ENCODE measurements around the gene CTNNA3.

Gene CTNNA3

GRCh38 chr10:67327626-67328535 lies 368.1 kb downstream of the CTNNA3 start:
- no peak for DNase-seq
- Histone ChIP-seq H3K36me3 (ENCODE audit: control insufficient read depth, insufficient read depth, low read length) (no peaks in the 10 kb centered on the region), H3K4me3 (ENCODE audit: insufficient read depth, low read depth, low read length, poor library complexity, severe bottlenecking) (no peak overlapping the region), H3K27ac (ENCODE audit: insufficient read depth, low read length, poor library complexity, severe bottlenecking) (no peak overlapping the region), H3K4me1 (ENCODE audit: control insufficient read depth, insufficient read depth, low read length, poor library complexity, severe bottlenecking) (no peaks in the 10 kb centered on the region), H3K9me3 (ENCODE audit: control insufficient read depth, low read length) (peaks cover 3% of the 10 kb centered on the region), H3K27me3 (replicated peaks; ENCODE audit: control insufficient read depth, insufficient read depth, low read length, poor library complexity, severe bottlenecking) (no peaks in the 10 kb centered on the region)

GRCh38 chr10:67319976-67320375 lies 376.0 kb downstream of the CTNNA3 start:
- no peak for DNase-seq
- no peaks in the 10 kb centered on the region for H3K36me3 ChIP-seq (ENCODE audit: control insufficient read depth, insufficient read depth, low read length)
- no peaks in the 10 kb centered on the region for H3K4me1 ChIP-seq (ENCODE audit: control insufficient read depth, insufficient read depth, low read length, poor library complexity, severe bottlenecking)
- no peak overlapping the region for H3K27ac ChIP-seq (ENCODE audit: insufficient read depth, low read length, poor library complexity, severe bottlenecking)
- no peaks in the 10 kb centered on the region for H3K9me3 ChIP-seq (ENCODE audit: control insufficient read depth, low read length)
- no peak overlapping the region for H3K4me3 ChIP-seq (ENCODE audit: insufficient read depth, low read depth, low read length, poor library complexity, severe bottlenecking)
- H3K27me3 ChIP-seq (replicated peaks; ENCODE audit: control insufficient read depth, insufficient read depth, low read length, poor library complexity, severe bottlenecking): no peaks in the 10 kb centered on the region

- no peaks in the 10 kb centered on the region for H3K36me3 ChIP-seq (ENCODE audit: control insufficient read depth, insufficient read depth, low read length)
- no peak overlapping the region for H3K4me3 ChIP-seq (ENCODE audit: insufficient read depth, low read depth, low read length, poor library complexity, severe bottlenecking)
Measured at GRCh38 chr10:67308912-67309311, 387.1 kb downstream of the CTNNA3 start.

GRCh38 chr10:67306588-67307205 lies 389.3 kb downstream of the CTNNA3 start:
- H3K4me1 ChIP-seq (ENCODE audit: control insufficient read depth, insufficient read depth, low read length, poor library complexity, severe bottlenecking): no peaks in the 10 kb centered on the region
- H3K4me3 ChIP-seq (ENCODE audit: insufficient read depth, low read depth, low read length, poor library complexity, severe bottlenecking): no peak overlapping the region
- DNase-seq: no peak
- H3K27me3 ChIP-seq (replicated peaks; ENCODE audit: control insufficient read depth, insufficient read depth, low read length, poor library complexity, severe bottlenecking): no peaks in the 10 kb centered on the region
- no peak overlapping the region for H3K27ac ChIP-seq (ENCODE audit: insufficient read depth, low read length, poor library complexity, severe bottlenecking)
- H3K36me3 ChIP-seq (ENCODE audit: control insufficient read depth, insufficient read depth, low read length): no peaks in the 10 kb centered on the region
- H3K9me3 ChIP-seq (ENCODE audit: control insufficient read depth, low read length): no peaks in the 10 kb centered on the region

More at GRCh38 chr10:67308912-67309311, 387.1 kb downstream of the CTNNA3 start:
- Histone ChIP-seq H3K27ac (ENCODE audit: insufficient read depth, low read length, poor library complexity, severe bottlenecking) (no peak overlapping the region), H3K27me3 (replicated peaks; ENCODE audit: control insufficient read depth, insufficient read depth, low read length, poor library complexity, severe bottlenecking) (no peaks in the 10 kb centered on the region), H3K9me3 (ENCODE audit: control insufficient read depth, low read length) (no peaks in the 10 kb centered on the region), H3K4me1 (ENCODE audit: control insufficient read depth, insufficient read depth, low read length, poor library complexity, severe bottlenecking) (no peaks in the 10 kb centered on the region)
- DNase-seq: no peak

GRCh38 chr10:67302701-67303100 lies 393.3 kb downstream of the CTNNA3 start:
- Histone ChIP-seq H3K36me3 (ENCODE audit: control insufficient read depth, insufficient read depth, low read length) (no peaks in the 10 kb centered on the region), H3K27me3 (replicated peaks; ENCODE audit: control insufficient read depth, insufficient read depth, low read length, poor library complexity, severe bottlenecking) (no peaks in the 10 kb centered on the region), H3K27ac (ENCODE audit: insufficient read depth, low read length, poor library complexity, severe bottlenecking) (no peak overlapping the region), H3K4me1 (ENCODE audit: control insufficient read depth, insufficient read depth, low read length, poor library complexity, severe bottlenecking) (no peaks in the 10 kb centered on the region), H3K9me3 (ENCODE audit: control insufficient read depth, low read length) (no peaks in the 10 kb centered on the region), H3K4me3 (ENCODE audit: insufficient read depth, low read depth, low read length, poor library complexity, severe bottlenecking) (no peak overlapping the region)
- DNase-seq: no peak

- no peaks in the 10 kb centered on the region for H3K36me3 ChIP-seq (ENCODE audit: control insufficient read depth, insufficient read depth, low read length)
- no peaks in the 10 kb centered on the region for H3K4me1 ChIP-seq (ENCODE audit: control insufficient read depth, insufficient read depth, low read length, poor library complexity, severe bottlenecking)
- H3K9me3 ChIP-seq (ENCODE audit: control insufficient read depth, low read length): no peaks in the 10 kb centered on the region
- H3K27me3 ChIP-seq (replicated peaks; ENCODE audit: control insufficient read depth, insufficient read depth, low read length, poor library complexity, severe bottlenecking): no peaks in the 10 kb centered on the region
- no peak overlapping the region for H3K27ac ChIP-seq (ENCODE audit: insufficient read depth, low read length, poor library complexity, severe bottlenecking)
- no peak for DNase-seq
- no peak overlapping the region for H3K4me3 ChIP-seq (ENCODE audit: insufficient read depth, low read depth, low read length, poor library complexity, severe bottlenecking)
Measured at GRCh38 chr10:67299761-67300160, 396.2 kb downstream of the CTNNA3 start.

GRCh38 chr10:67297637-67298181 lies 398.3 kb downstream of the CTNNA3 start:
- H3K4me3 ChIP-seq (ENCODE audit: insufficient read depth, low read depth, low read length, poor library complexity, severe bottlenecking): no peak overlapping the region
- no peaks in the 10 kb centered on the region for H3K36me3 ChIP-seq (ENCODE audit: control insufficient read depth, insufficient read depth, low read length)
- no peak for DNase-seq

GRCh38 chr10:67296926-67297325 lies 399.1 kb downstream of the CTNNA3 start:
- no peaks in the 10 kb centered on the region for H3K4me1 ChIP-seq (ENCODE audit: control insufficient read depth, insufficient read depth, low read length, poor library complexity, severe bottlenecking)
- DNase-seq: no peak
- no peaks in the 10 kb centered on the region for H3K9me3 ChIP-seq (ENCODE audit: control insufficient read depth, low read length)
- H3K4me3 ChIP-seq (ENCODE audit: insufficient read depth, low read depth, low read length, poor library complexity, severe bottlenecking): no peak overlapping the region
- no peaks in the 10 kb centered on the region for H3K36me3 ChIP-seq (ENCODE audit: control insufficient read depth, insufficient read depth, low read length)
- no peaks in the 10 kb centered on the region for H3K27me3 ChIP-seq (replicated peaks; ENCODE audit: control insufficient read depth, insufficient read depth, low read length, poor library complexity, severe bottlenecking)
- H3K27ac ChIP-seq (ENCODE audit: insufficient read depth, low read length, poor library complexity, severe bottlenecking): no peak overlapping the region

More at GRCh38 chr10:67297637-67298181, 398.3 kb downstream of the CTNNA3 start:
- Histone ChIP-seq H3K4me1 (ENCODE audit: control insufficient read depth, insufficient read depth, low read length, poor library complexity, severe bottlenecking) (no peaks in the 10 kb centered on the region), H3K27ac (ENCODE audit: insufficient read depth, low read length, poor library complexity, severe bottlenecking) (no peak overlapping the region), H3K27me3 (replicated peaks; ENCODE audit: control insufficient read depth, insufficient read depth, low read length, poor library complexity, severe bottlenecking) (no peaks in the 10 kb centered on the region), H3K9me3 (ENCODE audit: control insufficient read depth, low read length) (no peaks in the 10 kb centered on the region)

- H3K4me3 ChIP-seq (ENCODE audit: insufficient read depth, low read depth, low read length, poor library complexity, severe bottlenecking): no peak overlapping the region
- H3K4me1 ChIP-seq (ENCODE audit: control insufficient read depth, insufficient read depth, low read length, poor library complexity, severe bottlenecking): no peaks in the 10 kb centered on the region
- no peaks in the 10 kb centered on the region for H3K9me3 ChIP-seq (ENCODE audit: control insufficient read depth, low read length)
- no peaks in the 10 kb centered on the region for H3K27me3 ChIP-seq (replicated peaks; ENCODE audit: control insufficient read depth, insufficient read depth, low read length, poor library complexity, severe bottlenecking)
- no peak for DNase-seq
- no peak overlapping the region for H3K27ac ChIP-seq (ENCODE audit: insufficient read depth, low read length, poor library complexity, severe bottlenecking)
- H3K36me3 ChIP-seq (ENCODE audit: control insufficient read depth, insufficient read depth, low read length): no peaks in the 10 kb centered on the region
Measured at GRCh38 chr10:67288688-67289410, 407.1 kb downstream of the CTNNA3 start.
